Measurements from ENCODE around the gene PRPF8. TPM values are rescaled to one million over a fixed set of nuclear protein-coding genes. Genes with fewer than 3 reads are reported as not detected.
A peak's percentile ranks its signal among the peaks of the same experiment; 100 is the strongest.

The PRPF8 gene
- total and polyA plus RNA-seq, 4 donors = 50.2 to 110 (median 82.3) TPM

DNA sequence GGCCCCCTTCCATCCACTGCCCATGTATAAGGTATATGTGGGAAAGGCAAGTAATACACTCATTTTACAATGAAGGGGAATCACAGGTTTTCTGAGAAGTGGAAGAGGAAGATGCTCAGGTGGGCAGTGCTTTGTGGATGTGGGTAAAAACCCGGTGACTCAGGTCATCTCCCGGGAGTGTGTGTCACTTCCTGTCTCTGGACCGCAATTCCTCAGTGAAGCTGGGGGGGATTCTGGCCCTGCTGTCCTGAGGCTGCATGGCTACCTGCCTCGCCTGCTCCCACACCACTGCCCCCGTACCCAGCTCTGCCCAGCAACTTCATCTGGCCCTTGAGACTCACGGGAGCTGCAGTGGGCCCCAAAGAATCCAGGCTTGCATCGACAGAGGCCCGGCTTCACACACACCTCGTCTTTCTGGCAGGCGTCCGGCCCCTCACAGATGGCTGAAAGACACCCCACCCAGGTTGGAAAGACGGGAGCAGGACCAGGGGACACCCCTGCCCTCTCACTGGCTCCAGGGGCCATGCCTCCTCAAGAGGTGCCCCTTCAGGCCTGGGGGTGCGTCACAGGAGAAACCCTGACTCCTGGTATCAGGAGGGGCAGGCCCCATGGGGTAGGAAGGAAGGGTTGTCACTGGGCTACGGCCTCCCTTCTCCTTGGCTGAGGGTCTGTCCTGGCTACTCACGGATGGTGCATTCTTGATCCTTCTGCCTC, 40.0 kb downstream of the PRPF8 start:
- peak overlapping the region in 2 of 3 donors; percentile 42 to 43 for H3K4me3 ChIP-seq (ENCODE audit: low read depth in 1 of 3, low read length in 3 of 3)
- H3K9ac ChIP-seq (ENCODE audit: low read depth in 1 of 2, low read length in 2 of 2) = peak overlapping the region in 1 of 2 donors; percentile 42
- H3K36me3 ChIP-seq (ENCODE audit: control insufficient read depth in 4 of 4, insufficient read depth in 3 of 4, low read depth in 1 of 4, low read length in 3 of 4) = peaks cover 0 to 8% (median 5%) of the 10 kb centered on the region in 4 donors
- no peak for TF ChIP-seq SP1 (IDR thresholded peaks at IDR 0.05)
- no peak for TF ChIP-seq ATF3 (IDR thresholded peaks at IDR 0.05)
- no peak for TF ChIP-seq JUND (IDR thresholded peaks at IDR 0.05)
- no peak for TF ChIP-seq RAD21 (IDR thresholded peaks at IDR 0.05)
- TF ChIP-seq REST (IDR thresholded peaks at IDR 0.05) = no peak
- TF ChIP-seq ZBTB33 (IDR thresholded peaks at IDR 0.05) = no peak
- TF ChIP-seq HNF4G (IDR thresholded peaks at IDR 0.05) = no peak
- no peak for TF ChIP-seq FOXA2 (IDR thresholded peaks at IDR 0.05)
- no peak for TF ChIP-seq RXRA (IDR thresholded peaks at IDR 0.05)
- DNase-seq (ENCODE audit: low spot score) = no peak
- H3K27me3 ChIP-seq (ENCODE audit: control insufficient read depth in 4 of 4, insufficient read depth in 4 of 4, low read length in 3 of 4) = no peaks in the 10 kb centered on the region
- H3K9me3 ChIP-seq (ENCODE audit: control insufficient read depth in 4 of 4, low read length in 3 of 4) = no peaks in the 10 kb centered on the region
- peaks cover 10 to 44% (median 21%) of the 10 kb centered on the region in 4 donors for H3K4me1 ChIP-seq (ENCODE audit: control insufficient read depth in 4 of 4, insufficient read depth in 4 of 4, low read length in 3 of 4)
- WGBS = 70% methylated on average over 15 of the region's 15 CpGs
- H3K27ac ChIP-seq (ENCODE audit: low read depth in 1 of 2, low read length in 2 of 2) = peak overlapping the region; percentile 69 to 72

DNA sequence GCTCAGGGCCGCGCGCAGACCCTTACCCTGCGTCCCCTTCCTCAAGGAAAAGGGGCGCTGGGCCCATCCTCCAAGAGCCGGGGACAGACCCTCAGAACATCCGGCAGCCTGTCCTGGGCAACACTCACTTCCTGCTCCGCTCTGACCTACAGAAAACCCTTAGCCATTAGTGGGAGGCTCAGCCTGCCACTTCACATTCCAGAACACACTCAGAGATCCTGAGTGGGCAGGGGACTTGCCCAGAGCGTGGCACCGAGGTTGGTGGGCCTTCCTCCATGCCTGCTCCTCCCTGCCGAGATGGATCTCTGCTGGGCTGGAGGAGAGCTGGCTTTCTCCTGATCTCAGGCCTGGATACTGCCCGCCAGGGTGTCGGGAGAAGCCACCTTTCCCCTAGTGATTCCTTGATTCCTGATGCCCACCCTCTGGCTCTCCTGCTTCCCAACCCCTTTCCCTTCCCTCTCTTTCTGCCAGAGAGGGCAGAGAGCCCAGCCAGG, 40.6 kb downstream of the PRPF8 start:
- Histone ChIP-seq H3K36me3 (ENCODE audit: control insufficient read depth in 4 of 4, insufficient read depth in 3 of 4, low read depth in 1 of 4, low read length in 3 of 4) (peaks cover 0 to 8% (median 5%) of the 10 kb centered on the region in 4 donors), H3K27me3 (ENCODE audit: control insufficient read depth in 4 of 4, insufficient read depth in 4 of 4, low read length in 3 of 4) (no peaks in the 10 kb centered on the region), H3K4me1 (ENCODE audit: control insufficient read depth in 4 of 4, insufficient read depth in 4 of 4, low read length in 3 of 4) (peaks cover 10 to 44% (median 21%) of the 10 kb centered on the region in 4 donors), H3K9ac (ENCODE audit: low read depth in 1 of 2, low read length in 2 of 2) (no peak overlapping the region), H3K4me3 (ENCODE audit: low read depth in 1 of 3, low read length in 3 of 3) (peak overlapping the region in 1 of 3 donors; percentile 43), H3K27ac (ENCODE audit: low read depth in 1 of 2, low read length in 2 of 2) (peak overlapping the region; percentile 69 to 72), H3K9me3 (ENCODE audit: control insufficient read depth in 4 of 4, low read length in 3 of 4) (no peaks in the 10 kb centered on the region)
- 52% methylated on average over 13 of the region's 13 CpGs for WGBS
- DNase-seq (ENCODE audit: low spot score) = no peak
- TF ChIP-seq TAF1 (conservative IDR thresholded peaks at IDR 0.05) (no peak), EGR1 (IDR thresholded peaks at IDR 0.05; ENCODE audit: low read depth in 2 of 2) (no peak), ATF3 (IDR thresholded peaks at IDR 0.05) (no peak), FOXA1 (IDR thresholded peaks at IDR 0.05) (no peak), MAX (IDR thresholded peaks at IDR 0.05) (no peak), HNF4G (IDR thresholded peaks at IDR 0.05) (no peak)
- TF ChIP-seq, protein P1, sequence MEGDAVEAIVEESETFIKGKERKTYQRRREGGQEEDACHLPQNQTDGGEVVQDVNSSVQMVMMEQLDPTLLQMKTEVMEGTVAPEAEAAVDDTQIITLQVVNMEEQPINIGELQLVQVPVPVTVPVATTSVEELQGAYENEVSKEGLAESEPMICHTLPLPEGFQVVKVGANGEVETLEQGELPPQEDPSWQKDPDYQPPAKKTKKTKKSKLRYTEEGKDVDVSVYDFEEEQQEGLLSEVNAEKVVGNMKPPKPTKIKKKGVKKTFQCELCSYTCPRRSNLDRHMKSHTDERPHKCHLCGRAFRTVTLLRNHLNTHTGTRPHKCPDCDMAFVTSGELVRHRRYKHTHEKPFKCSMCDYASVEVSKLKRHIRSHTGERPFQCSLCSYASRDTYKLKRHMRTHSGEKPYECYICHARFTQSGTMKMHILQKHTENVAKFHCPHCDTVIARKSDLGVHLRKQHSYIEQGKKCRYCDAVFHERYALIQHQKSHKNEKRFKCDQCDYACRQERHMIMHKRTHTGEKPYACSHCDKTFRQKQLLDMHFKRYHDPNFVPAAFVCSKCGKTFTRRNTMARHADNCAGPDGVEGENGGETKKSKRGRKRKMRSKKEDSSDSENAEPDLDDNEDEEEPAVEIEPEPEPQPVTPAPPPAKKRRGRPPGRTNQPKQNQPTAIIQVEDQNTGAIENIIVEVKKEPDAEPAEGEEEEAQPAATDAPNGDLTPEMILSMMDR (IDR thresholded peaks at IDR 0.05; ENCODE audit: low read depth, low read length, missing input control) = no peak

Data from liver (tissue), 9 donors.